HG02970 (cell line): Measurements from ENCODE around the gene ACTR8.

Source experiments
- ATAC-seq: cut with Tn5 transposase; IDR thresholded peaks from one replicate; pipeline ENCODE4 v1.9.1; 2021; ENCODE audit warnings: mild to moderate bottlenecking, moderate library complexity, moderate number of reproducible peaks; ENCODE audit not compliant: unreplicated experiment, low FRiP score

Gene ACTR8

DNA sequence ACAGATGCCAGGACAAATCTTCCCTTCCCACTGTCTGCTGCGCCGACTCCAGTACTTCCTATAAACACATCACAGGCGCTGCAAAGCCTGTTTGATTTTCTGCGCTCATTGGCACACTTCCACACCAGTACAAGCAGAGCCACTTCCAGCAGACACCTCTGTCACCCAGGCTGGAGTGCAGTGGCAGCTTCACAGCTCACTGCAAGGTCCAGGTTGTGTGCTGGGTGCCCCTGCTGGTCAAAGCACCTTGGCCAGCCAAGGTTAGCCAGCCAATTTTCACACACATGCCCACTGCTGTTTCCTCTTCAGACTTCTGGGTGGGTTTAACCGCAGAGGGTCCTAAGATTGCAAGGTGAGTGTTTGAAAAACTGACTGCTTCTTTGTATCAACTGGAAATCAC is 40.7 kb downstream of the ACTR8 start:
- ATAC-seq = no peak

DNA sequence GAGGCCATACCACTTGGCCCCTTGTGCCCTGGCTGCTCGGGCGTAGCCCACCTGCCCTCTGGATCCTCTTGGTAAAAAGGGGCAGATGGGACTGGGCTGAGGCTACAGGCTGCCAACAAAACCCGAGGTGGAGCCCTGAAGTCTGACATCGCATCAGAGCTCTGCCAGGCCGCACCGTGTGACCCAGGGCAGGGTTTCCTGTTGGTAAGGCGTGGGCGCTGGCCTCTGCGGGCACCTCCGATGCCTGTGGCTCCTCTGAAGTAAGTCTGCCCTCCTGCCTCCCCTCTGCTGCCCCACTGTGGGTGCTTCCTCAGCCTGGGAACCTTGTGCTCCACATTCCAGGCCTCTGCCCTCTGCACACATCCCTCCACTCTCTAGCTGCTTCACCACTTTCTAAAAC is 44.6 kb downstream of the ACTR8 start:
- ATAC-seq = no peak

DNA sequence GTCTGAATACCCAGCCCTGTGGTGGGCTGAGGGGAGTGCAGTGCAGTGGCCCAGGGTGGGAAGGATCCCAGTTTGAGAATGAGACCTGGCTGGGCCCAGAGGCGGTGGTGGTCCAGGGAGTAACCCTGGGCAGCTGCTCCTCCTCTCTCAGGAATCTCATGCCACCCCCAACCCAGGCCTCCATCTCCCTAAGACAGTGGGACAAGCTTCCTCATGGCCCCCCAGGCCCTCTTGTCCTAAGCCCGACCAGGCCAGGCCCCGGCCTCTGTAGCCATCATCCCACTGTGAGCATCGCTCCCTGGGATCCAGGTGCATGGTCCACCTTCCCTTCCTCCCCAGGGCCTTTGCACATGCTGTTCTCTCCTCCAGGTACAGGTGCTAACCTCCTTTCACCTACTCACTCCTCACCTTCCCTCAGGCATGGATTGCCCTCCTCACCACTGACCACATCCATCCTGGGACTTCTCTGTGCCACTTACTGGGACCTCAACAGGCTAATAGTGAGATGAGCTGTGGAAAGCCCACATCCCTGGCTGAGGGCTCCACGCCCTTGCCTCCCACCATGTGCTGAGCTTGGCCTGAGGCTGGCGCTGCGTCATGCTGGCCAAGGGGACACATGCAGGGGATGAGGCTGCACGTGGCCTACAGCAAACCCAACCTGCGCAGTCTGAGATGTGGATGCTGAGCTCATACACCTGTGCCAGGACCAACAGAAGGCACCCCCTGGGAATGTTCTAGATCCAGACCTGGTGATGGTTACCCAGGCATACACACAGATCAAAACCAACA is 45.7 kb downstream of the ACTR8 start:
- ATAC-seq = no peak

DNA sequence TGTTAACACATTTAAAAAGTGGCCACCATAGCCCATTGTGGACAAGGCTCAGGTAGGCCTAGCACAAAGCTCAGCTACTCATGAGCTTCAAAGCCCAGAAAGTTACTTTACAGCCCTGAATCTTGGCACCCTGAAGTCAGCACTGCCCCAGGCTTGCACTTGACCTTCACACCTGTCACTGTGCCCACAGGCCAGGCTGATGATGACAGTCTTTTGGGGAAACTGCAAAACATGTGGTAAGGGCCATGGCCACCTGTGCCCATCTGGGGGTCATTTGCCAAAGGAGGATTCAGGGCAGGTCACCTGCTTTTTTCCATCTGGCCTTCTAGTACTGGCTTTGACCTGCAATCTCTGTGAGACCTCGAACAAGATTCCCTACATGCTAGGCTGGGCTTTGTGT is 46.7 kb downstream of the ACTR8 start:
- no peak for ATAC-seq

DNA sequence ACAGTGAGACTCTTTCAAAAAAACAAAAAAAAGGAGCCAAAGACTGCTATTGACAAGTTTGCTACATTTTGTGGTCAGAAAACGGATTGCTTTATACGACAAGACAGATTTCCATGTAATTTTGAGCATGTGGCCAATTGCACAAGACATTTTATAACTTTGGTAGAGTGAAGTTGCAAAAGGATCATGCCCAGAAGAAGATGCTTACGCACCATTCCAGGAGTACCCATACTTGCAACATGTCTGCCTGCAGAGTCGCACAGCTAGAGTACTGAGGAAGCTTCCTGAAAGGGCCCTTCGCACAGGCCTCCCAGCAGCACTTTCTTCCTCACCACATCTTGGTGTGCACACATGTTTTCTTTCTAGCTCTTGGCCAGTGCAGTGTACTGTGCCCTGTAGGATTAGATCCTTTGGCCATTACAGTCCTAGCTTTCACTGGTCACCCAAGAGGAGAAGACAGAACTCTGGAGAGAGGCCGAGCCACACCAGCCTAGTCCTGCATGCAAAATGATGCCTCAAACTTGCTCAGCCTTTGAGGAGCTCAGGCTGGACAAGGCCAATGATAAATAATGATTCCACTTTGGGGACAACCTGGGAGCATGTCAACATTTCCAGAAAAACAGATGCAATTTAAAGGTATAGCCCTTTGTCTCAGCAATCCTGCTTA is 47.4 kb downstream of the ACTR8 start:
- no peak for ATAC-seq

DNA sequence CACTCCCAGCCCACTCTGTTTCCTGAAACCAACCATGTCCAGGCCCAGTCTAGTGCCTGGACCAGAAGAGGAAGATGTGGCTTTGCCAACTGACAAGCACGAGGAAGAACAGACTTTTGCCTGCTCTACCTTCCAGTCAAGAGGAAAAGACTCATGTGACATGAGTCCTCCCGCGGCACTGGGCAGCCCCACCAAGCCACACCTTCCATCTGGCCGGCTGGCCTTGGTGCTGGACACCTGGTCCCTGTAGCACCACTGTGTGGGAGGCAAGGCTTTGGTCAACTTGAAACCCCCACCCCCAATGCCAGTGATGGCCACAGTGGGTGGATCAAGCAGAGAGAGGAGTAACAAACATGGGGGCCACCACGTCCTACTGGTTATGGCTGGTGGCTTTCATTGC is 48.3 kb downstream of the ACTR8 start:
- ATAC-seq = no peak

DNA sequence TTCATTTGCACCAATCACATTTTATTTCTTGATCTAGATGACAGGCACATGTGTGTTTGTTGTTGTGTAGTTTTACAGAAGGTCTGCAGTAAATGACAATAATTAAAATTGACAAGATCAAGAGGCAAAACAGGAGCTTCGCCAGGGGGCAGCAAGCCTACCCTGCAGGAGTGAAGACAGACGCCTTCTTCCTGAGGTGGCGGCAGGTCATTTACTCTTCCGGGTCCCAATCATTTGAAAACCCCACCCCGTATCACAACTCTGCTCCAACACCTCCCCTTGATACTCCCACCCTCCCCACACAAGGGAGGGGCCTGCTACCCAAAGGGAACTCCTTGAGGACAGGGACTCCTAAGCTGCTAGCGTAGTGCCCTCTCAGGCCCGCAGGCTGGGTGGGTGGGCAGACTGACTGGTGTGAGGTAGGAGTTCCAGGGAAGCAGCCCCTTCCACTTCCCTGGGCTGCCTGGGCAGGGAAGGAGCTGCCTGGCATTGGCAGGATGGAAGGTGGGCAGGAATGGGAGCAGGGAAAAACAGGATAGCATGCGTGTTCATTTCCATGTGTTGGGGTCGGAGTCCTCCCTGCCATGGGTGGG is 48.8 kb downstream of the ACTR8 start:
- no peak for ATAC-seq

DNA sequence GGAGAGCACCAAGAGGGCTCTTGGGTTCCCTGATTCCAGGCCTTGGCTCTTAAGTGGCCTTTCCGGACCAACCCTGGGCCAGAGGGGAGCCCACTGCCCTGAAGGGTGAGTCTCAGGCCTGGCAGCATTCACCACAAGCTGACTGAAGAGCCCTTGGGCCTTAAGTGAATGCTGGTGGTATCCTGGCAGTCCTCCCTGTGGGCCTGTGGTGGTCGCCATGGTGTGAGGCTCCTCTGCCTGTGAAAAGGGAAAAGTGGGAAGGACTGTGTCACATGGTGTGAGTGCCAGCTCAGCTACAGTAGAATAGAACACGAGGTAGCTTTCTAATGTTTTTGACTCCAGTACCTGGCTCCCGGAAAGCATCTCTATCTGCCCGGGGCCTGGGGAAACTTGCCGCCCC is 51.0 kb downstream of the ACTR8 start:
- ATAC-seq = no peak

DNA sequence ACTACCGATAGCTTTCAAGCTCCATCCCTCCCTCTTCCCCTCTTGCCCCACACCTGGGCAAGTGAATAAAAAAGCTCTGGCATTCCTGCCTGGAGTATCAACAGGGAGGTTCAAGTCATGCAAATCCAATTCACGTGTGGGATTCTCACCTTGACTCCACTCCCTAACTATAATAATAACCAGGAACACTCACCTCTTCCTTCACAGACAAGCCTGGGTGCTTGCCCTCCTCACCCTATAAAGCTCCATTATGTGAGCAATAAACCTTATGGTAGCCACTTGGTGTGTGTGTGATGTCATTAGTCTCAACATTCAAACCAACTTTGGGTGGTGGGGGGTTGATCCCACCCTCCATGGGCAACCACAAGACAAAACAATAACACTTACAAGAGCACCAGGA is 52.3 kb downstream of the ACTR8 start:
- ATAC-seq = no peak

DNA sequence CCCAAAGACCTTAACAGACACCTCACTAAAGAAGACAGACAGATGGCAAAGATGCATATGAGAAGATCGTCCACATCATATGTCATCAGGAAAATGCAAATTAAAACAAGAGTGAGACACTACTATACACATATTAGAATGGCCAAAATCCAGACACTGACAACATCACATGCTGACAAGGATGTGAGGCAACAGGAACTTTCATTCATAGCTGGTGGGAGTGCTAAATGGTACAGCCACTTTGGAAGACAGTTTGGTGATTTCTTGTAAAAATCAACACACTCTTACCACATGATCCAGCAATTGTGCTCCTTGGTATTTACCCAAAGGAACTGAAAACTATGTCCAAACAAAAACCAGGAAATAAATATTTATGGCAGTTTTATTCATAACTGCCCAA is 53.4 kb downstream of the ACTR8 start:
- no peak for ATAC-seq

DNA sequence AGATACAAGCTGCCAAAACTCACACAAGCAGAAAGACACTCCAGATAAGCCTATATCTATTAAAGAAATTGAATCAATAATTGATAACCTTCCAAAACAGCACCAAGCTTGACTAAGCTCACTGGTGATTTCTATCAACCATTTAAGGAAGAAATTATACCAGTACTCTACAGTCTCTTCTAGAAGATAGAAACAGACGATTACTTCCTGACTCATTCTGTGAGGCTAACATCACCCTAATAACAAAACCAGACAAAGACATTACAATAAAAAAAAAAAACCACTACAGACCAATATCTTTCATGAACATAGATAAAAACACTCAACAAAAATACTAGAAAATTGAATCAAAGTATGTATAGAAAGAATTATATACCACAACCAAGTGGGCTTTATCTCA is 55.9 kb downstream of the ACTR8 start:
- ATAC-seq = no peak

DNA sequence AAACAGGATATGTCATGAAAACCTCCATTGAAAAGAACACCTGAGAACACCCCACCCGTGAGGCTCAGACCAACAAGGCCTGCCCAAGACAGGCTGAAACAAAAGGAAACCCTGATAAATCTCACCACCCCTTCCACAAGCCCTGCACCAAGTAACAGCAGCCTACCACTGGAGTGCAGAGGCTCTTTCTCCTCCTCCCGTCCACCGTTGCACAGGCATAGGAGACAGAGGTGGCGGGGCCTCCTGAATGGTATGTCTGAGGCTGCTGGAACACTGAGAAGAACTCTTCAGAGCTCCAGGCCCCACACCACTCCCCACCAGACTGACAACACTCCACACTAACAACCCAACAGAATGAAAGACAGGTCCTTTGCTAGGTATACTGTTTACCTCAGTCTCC is 57.2 kb downstream of the ACTR8 start:
- ATAC-seq = no peak

DNA sequence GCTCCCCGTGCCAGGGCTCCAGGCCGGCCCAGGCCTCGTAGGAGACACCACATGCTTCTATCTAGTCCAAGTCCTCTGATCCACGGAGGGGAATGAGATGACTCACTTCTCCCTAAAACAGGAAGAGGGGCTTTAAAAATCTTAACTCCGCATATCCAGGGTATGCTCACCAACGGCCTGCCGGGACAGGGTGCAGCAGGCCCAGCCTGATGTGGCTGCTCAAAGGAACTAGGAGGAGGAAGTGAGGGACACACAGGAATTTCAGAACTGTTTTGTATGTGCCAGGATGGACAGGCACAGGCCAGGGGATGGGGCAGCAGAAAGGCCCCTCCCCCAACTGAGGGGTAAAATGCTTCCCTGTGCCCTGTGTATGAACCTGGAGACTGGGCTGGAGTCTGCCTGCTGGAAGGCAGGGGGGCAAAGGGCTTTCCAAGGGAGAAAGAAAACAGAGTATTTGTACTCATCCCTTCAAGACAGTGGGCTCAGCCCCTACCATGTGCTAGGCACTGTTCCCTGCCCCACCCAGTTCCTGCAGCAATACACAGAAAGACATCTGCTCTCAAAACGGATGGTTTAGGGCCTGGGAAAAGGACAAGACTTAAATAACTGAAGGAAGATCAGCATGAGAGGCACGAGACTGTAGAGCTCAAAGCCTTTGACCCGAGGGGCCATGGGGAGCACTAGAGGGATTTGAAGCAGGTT is 57.8 kb downstream of the ACTR8 start:
- ATAC-seq = no peak

DNA sequence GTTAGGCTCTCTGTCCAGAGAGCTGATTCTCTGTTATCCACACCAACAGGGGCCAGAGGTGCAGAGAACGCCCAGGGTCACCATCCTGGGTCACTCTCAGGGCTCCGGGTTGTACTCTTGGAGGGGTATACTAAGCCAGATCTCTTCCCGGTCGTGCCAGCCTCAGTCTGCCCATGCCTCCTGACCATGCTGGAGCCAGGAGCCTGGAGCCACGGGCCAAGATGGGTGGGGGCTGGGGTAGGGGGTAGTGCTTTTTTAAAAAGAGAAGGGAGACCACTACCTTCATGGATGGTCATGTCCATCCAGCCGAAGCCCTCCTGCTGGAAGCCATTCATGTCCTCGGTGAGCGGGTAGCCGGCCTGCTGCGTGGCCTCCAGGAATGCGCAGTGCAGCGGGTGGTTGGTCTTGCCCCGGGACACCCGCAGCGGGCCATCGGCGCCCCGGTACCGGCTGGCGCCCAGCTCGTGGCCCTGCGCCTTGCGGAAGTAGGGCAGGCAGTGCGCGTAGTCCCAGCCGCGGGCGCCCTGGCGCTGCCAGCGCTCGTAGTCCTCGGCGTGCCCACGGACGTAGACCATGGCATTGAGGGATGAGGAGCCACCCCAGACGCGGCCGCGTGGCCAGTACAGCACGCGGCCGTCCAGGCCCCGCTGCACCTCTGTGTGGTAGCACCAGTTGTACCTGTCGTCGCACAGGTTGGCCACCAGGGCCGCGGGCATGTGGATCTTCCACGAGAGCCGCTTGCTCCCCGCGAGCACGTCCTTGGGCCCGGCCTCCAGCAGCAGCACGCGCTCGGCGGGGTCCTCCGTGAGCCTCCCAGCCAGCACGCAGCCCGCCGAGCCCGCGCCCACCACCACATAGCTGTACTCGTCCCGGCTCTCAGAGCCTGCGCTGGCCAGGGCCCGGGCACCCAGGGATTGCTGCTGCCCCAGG is 58.7 kb downstream of the ACTR8 start:
- no peak for ATAC-seq

DNA sequence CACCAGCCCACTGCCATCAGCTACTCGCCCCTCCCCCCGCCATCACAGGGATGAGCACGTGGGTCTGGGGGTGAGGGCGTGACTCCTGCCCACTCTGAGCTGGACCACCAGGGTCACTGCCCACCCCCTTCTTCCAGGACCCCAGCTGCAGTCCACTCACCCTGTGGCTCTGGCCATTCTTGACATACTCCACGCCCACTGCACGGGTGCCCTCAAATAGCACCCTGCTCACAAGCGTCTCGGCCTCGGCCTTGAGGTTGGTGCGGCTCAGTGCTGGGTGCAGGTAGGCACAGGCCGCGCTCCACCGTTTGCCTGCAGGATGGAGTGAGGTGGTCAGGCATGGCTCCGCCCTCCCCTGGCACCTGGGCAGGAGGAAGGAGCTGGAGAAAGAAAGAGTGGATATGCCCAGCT is 59.6 kb downstream of the ACTR8 start:
- ATAC-seq = no peak

DNA sequence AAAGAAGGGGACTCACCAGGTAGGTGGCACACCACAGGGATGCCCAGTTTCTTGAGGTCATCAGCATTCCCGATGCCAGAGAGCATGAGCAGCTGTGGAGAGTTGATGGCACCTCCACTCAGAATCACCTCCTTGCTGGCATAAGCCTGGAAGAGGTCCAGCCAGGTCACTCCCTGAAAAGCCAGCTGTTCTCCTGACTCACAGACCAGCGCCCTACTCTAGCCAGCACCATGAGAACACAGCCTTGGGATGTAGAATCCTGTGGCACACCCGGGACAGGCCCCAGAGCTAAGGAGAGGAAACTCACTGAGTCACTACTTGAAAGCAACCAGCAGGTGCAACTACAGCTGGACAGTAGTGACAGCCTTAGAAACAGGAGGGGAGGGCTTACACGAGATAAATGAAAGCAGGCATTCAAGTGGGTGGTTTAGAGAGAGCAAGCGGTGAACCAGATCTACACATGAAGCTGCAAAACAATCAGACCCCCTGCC is 60.3 kb downstream of the ACTR8 start:
- no peak for ATAC-seq

DNA sequence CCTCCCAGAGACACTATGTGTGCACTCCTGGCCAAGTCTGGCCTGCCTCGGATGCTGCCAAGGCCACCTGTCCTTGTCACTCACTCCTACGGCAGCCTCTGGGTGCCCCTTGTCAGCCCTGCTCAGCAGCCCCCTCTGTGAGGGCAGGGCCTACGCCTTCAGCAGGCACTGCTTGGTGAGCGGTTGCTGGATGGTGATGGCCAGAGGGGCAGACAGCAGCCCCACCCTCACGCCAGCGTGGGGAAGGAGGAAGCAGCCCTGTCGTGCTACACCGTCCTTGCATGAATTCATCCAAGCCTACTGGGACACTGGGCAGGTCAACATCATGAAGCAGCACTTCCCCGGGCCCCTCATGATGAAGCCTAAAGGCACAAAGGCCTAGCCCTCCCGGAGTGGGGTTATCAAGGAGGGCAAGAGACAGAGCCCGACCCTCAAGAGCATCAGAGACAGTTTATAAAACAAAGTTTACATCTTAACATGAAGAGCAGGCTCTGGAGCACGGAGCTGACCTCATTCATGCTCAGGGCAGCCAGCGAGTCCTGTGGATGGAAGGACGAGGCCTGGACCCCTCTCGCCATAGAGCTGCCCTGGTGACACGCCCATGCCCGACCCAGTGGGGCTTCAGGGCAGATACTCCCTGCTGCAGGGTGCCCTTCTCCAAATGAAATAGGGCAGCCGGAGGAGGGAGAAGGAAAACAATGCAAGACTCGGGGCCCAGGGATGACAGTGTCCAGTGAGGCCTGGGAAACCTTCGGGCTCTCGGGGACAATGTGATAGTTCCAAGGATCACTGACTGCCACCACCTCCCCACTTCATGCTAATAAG is 61.0 kb downstream of the ACTR8 start:
- ATAC-seq = no peak

DNA sequence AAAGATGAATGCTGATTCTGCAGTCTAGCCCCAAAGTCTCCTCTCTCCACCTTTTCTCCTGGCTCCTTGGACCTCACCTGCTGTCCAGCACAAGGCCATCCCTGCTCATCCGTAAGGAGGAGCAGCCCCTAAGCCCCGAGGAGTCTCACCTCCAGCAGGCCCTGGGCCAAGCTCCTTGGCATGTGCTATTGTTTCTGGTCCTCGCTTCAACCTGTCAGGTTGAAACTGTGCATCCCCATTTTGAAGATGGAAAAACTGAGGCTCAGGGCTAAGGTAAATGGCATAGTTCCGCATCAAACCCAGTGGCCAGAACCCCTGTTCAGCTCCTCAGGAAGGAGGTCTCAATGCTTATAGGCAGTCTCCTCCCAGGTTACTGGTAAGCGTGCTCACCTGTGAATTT is 61.9 kb downstream of the ACTR8 start:
- no peak for ATAC-seq

DNA sequence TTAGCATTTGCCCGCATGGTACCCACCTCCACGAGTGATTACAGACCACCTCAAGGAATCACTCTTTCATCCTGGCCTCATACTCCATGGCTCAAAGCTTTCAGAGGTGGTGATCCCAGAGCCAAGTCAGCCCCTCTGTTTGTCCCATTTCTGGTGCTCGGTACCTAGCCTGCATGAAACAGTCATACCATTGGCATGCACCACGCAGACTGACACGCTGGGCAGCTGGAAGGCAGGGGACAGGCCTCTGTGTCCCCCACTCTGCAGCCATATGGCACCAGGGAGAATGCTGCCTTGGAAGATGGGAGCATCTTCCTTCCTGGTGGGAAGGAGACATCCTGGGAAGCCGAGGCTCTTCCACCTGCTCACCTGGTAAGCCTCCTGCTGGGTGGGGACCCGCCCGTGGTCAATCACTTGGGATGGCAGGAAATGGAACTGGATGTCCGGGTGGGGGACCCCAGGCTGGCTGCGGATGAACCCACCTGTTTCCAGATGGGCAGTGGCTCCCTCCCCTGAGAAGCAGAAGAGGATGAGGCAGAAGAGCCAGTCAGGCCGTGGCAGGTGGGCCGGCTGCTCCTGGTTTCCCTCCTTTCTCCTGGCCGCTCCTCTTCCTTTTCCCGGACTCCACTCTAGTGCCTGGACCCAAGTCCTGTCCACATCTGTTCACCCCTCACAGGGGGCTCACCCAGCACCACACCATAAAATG is 62.6 kb downstream of the ACTR8 start:
- ATAC-seq = no peak
